Activated CD4-positive, alpha-beta T cell treated with anti-CD3 and anti-CD28 coated beads, Interleukin-2, amount 10 ng/mL, durations not matched to agents 24 days and 14 days (primary cell): ENCODE data around the gene PLA2G3. TPM values are rescaled to one million over a fixed set of nuclear protein-coding genes. Genes with fewer than 3 reads are reported as not detected.
"Not testable (repeated sequence)": the region's sequence is repeated elsewhere in the genome, so short reads cannot be mapped to it uniquely, and the experiment has no call there.

Experiments
- DNase-seq: peaks from one replicate; pipeline ENCODE4 v3.0.0; 2022
- H3K27ac Mint-ChIP-seq: one replicate; pipeline ENCODE4 v1.8.0; 2022; ENCODE audit warnings: mild to moderate bottlenecking, mixed read lengths
- H3K27me3 Mint-ChIP-seq: one replicate; pipeline ENCODE4 v1.8.0; 2022; ENCODE audit warnings: mixed read lengths
- H3K36me3 Mint-ChIP-seq: one replicate; pipeline ENCODE4 v1.8.0; 2022; ENCODE audit warnings: low read depth, mild to moderate bottlenecking, mixed read lengths
- H3K4me1 Mint-ChIP-seq: one replicate; pipeline ENCODE4 v1.8.0; 2021; ENCODE audit warnings: mixed read lengths
- H3K4me3 Mint-ChIP-seq: one replicate; pipeline ENCODE4 v1.8.0; 2022; ENCODE audit warnings: mild to moderate bottlenecking, moderate library complexity, mixed read lengths
- H3K9me3 Mint-ChIP-seq: one replicate; pipeline ENCODE4 v1.8.0; 2021; ENCODE audit warnings: mixed read lengths
- intact Hi-C: fragments of 100-400 bp; cut with micrococcal nuclease; formaldehyde crosslinking; loops from one replicate; pipeline ENCODE4 v1.15.1; 2023
- total RNA-seq: library from RNA; stranded (reverse); gene quantifications from 2 replicates; pipeline ENCODE4 v1.2.3, GENCODE V29; 2022

Gene PLA2G3
- total RNA-seq, 1 donor from 2014 or later: not detected

GRCh38 chr22:31124811-31125465 is 15.4 kb downstream of the PLA2G3 start:
- H3K27me3 Mint-ChIP-seq: no peaks in the 10 kb centered on the region
- peaks cover 3% of the 10 kb centered on the region for H3K4me1 Mint-ChIP-seq
- no peaks in the 10 kb centered on the region for H3K9me3 Mint-ChIP-seq
- no peak overlapping the region for H3K27ac Mint-ChIP-seq
- intact Hi-C loops: no loop called here
- H3K4me3 Mint-ChIP-seq: no peak overlapping the region
- no peak for DNase-seq
- no peaks in the 10 kb centered on the region for H3K36me3 Mint-ChIP-seq

- Mint-ChIP-seq H3K36me3 (no peaks in the 10 kb centered on the region), H3K9me3 (no peaks in the 10 kb centered on the region), H3K4me1 (peaks cover 3% of the 10 kb centered on the region), H3K27ac (no peak overlapping the region), H3K4me3 (no peak overlapping the region), H3K27me3 (no peaks in the 10 kb centered on the region)
- intact Hi-C loops: no loop called here
- no peak for DNase-seq
Observed at GRCh38 chr22:31124290-31124689, 16.0 kb downstream of the PLA2G3 start.

GRCh38 chr22:31123292-31123602 is 17.1 kb downstream of the PLA2G3 start:
- Mint-ChIP-seq H3K36me3 (no peaks in the 10 kb centered on the region), H3K4me1 (peaks cover 3% of the 10 kb centered on the region), H3K9me3 (no peaks in the 10 kb centered on the region), H3K4me3 (no peak overlapping the region), H3K27me3 (no peaks in the 10 kb centered on the region), H3K27ac (no peak overlapping the region)
- no peak for DNase-seq
- intact Hi-C loops: no loop called here

- H3K36me3 Mint-ChIP-seq: no peaks in the 10 kb centered on the region
- no peak for DNase-seq
- peaks cover 3% of the 10 kb centered on the region for H3K4me1 Mint-ChIP-seq
- no peak within 1 kb of the TSS for H3K4me3 Mint-ChIP-seq
- no peak within 1 kb of the TSS for H3K27ac Mint-ChIP-seq
- intact Hi-C loops: no loop called here
- H3K9me3 Mint-ChIP-seq: no peaks in the 10 kb centered on the region
- no peaks in the 10 kb centered on the region for H3K27me3 Mint-ChIP-seq
Observed at GRCh38 chr22:31122532-31123291, 17.6 kb downstream of the PLA2G3 start, which contains the start of gene INPP5J. Gene INPP5J, plus strand, starts transcription at chr22:31122966. Its CDS starts 49 bp downstream, at chr22:31123015.

- H3K27ac Mint-ChIP-seq: no peak overlapping the region
- intact Hi-C loops: no loop called here
- H3K4me3 Mint-ChIP-seq: no peak overlapping the region
- H3K4me1 Mint-ChIP-seq: peaks cover under 1% of the 10 kb centered on the region
- H3K9me3 Mint-ChIP-seq: no peaks in the 10 kb centered on the region
- no peaks in the 10 kb centered on the region for H3K36me3 Mint-ChIP-seq
- DNase-seq: no peak
- H3K27me3 Mint-ChIP-seq: no peaks in the 10 kb centered on the region
Observed at GRCh38 chr22:31122196-31122531, 18.1 kb downstream of the PLA2G3 start.

GRCh38 chr22:31121403-31121802 is 18.9 kb downstream of the PLA2G3 start:
- Mint-ChIP-seq H3K27ac (no peak overlapping the region), H3K9me3 (no peaks in the 10 kb centered on the region), H3K4me1 (no peaks in the 10 kb centered on the region), H3K36me3 (no peaks in the 10 kb centered on the region), H3K4me3 (no peak overlapping the region), H3K27me3 (no peaks in the 10 kb centered on the region)
- no peak for DNase-seq
- intact Hi-C loops: no loop called here

- Mint-ChIP-seq H3K27ac (no peak overlapping the region), H3K36me3 (no peaks in the 10 kb centered on the region), H3K27me3 (no peaks in the 10 kb centered on the region), H3K4me1 (no peaks in the 10 kb centered on the region), H3K4me3 (no peak overlapping the region), H3K9me3 (no peaks in the 10 kb centered on the region)
- no peak for DNase-seq
- intact Hi-C loops: no loop called here
Observed at GRCh38 chr22:31120642-31121041, 19.7 kb downstream of the PLA2G3 start.

GRCh38 chr22:31120230-31120629 is 20.1 kb downstream of the PLA2G3 start:
- intact Hi-C loops: no loop called here

GRCh38 chr22:31119026-31119717 is 21.1 kb downstream of the PLA2G3 start:
- intact Hi-C loops: no loop called here
- Mint-ChIP-seq H3K4me3 (no peak overlapping the region), H3K9me3 (no peaks in the 10 kb centered on the region), H3K36me3 (no peaks in the 10 kb centered on the region), H3K27me3 (no peaks in the 10 kb centered on the region), H3K4me1 (no peaks in the 10 kb centered on the region), H3K27ac (no peak overlapping the region)
- DNase-seq: no peak

More at GRCh38 chr22:31120230-31120629, 20.1 kb downstream of the PLA2G3 start:
- H3K4me3 Mint-ChIP-seq: no peak overlapping the region
- H3K4me1 Mint-ChIP-seq: no peaks in the 10 kb centered on the region
- H3K9me3 Mint-ChIP-seq: no peaks in the 10 kb centered on the region
- H3K27ac Mint-ChIP-seq: no peak overlapping the region
- H3K27me3 Mint-ChIP-seq: no peaks in the 10 kb centered on the region
- no peaks in the 10 kb centered on the region for H3K36me3 Mint-ChIP-seq
- DNase-seq: no peak

GRCh38 chr22:31118046-31118820 is 22.1 kb downstream of the PLA2G3 start:
- no peaks in the 10 kb centered on the region for H3K9me3 Mint-ChIP-seq
- no peaks in the 10 kb centered on the region for H3K36me3 Mint-ChIP-seq
- no peak overlapping the region for H3K27ac Mint-ChIP-seq
- no peak overlapping the region for H3K4me3 Mint-ChIP-seq
- H3K27me3 Mint-ChIP-seq: no peaks in the 10 kb centered on the region
- intact Hi-C loops: no loop called here
- DNase-seq: no peak
- no peaks in the 10 kb centered on the region for H3K4me1 Mint-ChIP-seq

- H3K36me3 Mint-ChIP-seq, H3K27me3 Mint-ChIP-seq, H3K9me3 Mint-ChIP-seq, intact Hi-C loops, DNase-seq, H3K4me1 Mint-ChIP-seq, H3K4me3 Mint-ChIP-seq, H3K27ac Mint-ChIP-seq: not testable (repeated sequence)
Observed at GRCh38 chr22:31112547-31113091, 27.7 kb downstream of the PLA2G3 start.

GRCh38 chr22:31107894-31108218 is 32.5 kb downstream of the PLA2G3 start:
- peak overlapping the region; percentile 21 for H3K27ac Mint-ChIP-seq
- H3K4me3 Mint-ChIP-seq: peak overlapping the region; percentile 87
- intact Hi-C loops: loop anchor here (1.0 kb wide), 3 partner anchors 24 to 239 kb away; no protein-coding TSS in a partner anchor
- no peak for DNase-seq
- H3K27me3 Mint-ChIP-seq: peaks cover 2% of the 10 kb centered on the region
- H3K36me3 Mint-ChIP-seq: no peaks in the 10 kb centered on the region
- H3K4me1 Mint-ChIP-seq: peaks cover 12% of the 10 kb centered on the region
- no peaks in the 10 kb centered on the region for H3K9me3 Mint-ChIP-seq

GRCh38 chr22:31107178-31107893 is 33.0 kb downstream of the PLA2G3 start, which contains the start of gene SELENOM:
Gene SELENOM, minus strand, starts transcription at chr22:31107568. Its CDS starts 63 bp downstream, at chr22:31107505.
- peaks cover 2% of the 10 kb centered on the region for H3K27me3 Mint-ChIP-seq
- intact Hi-C loops: loop anchor here (1.0 kb wide), 3 partner anchors 23 to 240 kb away; no protein-coding TSS in a partner anchor
- peak within 1 kb of the TSS; percentile 55 for H3K27ac Mint-ChIP-seq
- peaks cover 12% of the 10 kb centered on the region for H3K4me1 Mint-ChIP-seq
- no peaks in the 10 kb centered on the region for H3K9me3 Mint-ChIP-seq
- peak; percentile 97 for DNase-seq
- H3K36me3 Mint-ChIP-seq: no peaks in the 10 kb centered on the region
- H3K4me3 Mint-ChIP-seq: peak within 1 kb of the TSS; percentile 87
